GM12878 (cell line): Measurements from ENCODE around the gene CACNA1I. TPM values are rescaled to one million over a fixed set of nuclear protein-coding genes. Genes with fewer than 3 reads are reported as not detected.

Experiments used
- ATAC-seq: fragments of 200-7000 bp; cut with Tn5 transposase; 3 replicates; pipeline ENCODE4 v1.9.1; 2020; ENCODE audit warnings: mild to moderate bottlenecking, moderate library complexity
- BruUV-seq: library from RNA; stranded (reverse); fragments of 400-500 nt; replicated peaks from 2 replicates; lab custom pipeline; 2021; lab: Mats Ljungman, UMichigan
- CTCF ChIA-PET: fragments of 300-600 bp; sonication (Branson Sonifier 250); formaldehyde crosslinking; extraction: SDS; loops from one replicate; lab custom pipeline; 2021; ENCODE audit warnings: inconsistent platforms; lab: Yijun Ruan, JAX
- POLR2A ChIA-PET: fragments of 350-600 bp; formaldehyde crosslinking; extraction: SDS; loops from one replicate; lab custom pipeline; 2021; ENCODE audit warnings: inconsistent platforms; lab: Charles Lee
- RAD21 ChIA-PET: fragments of 300-600 bp; sonication (Branson Sonifier 250); formaldehyde crosslinking; loops from one replicate; lab custom pipeline; 2023; ENCODE audit warnings: antibody characterized with exemption; ENCODE audit not compliant: unreplicated experiment; lab: Charles Lee
- SMC1A ChIA-PET: fragments of 300-600 bp; sonication (Branson Sonifier 250); formaldehyde crosslinking; loops from one replicate; lab custom pipeline; 2023; ENCODE audit not compliant: unreplicated experiment, uncharacterized antibody; lab: Charles Lee
- DNase-seq: peaks from one replicate; pipeline ENCODE4 v3.0.0-alpha.2; 2011; ENCODE audit warnings: low read depth, low spot score
- FAIRE-seq: peaks from 3 replicates; lab custom pipeline; 2011; peaks lifted over from hg19 to GRCh38; lab: Jason Lieb, UNC
- H2AFZ ChIP-seq: 2 replicates; pipeline ENCODE4 v1.6.0; 2011; ENCODE audit warnings: low read depth, low read length, control low read depth; ENCODE audit not compliant: control insufficient read depth
- H3K27ac ChIP-seq: 2 replicates; pipeline ENCODE4 v1.5.1; 2011; ENCODE audit warnings: control low read depth; ENCODE audit not compliant: control insufficient read depth, insufficient read depth
- H3K27me3 ChIP-seq, 2 experiments: replicated peaks in 1 of 2; 2 replicates each; pipeline versions ENCODE4 v1.6.0 to v1.6.1; 2011; ENCODE audit warnings: low read length in 1 of 2; ENCODE audit not compliant: control insufficient read depth in 2 of 2, insufficient read depth in 2 of 2
- H3K36me3 ChIP-seq, 2 experiments: 2 replicates each; pipeline ENCODE4 v1.5.1; 2011; ENCODE audit warnings: low read length in 1 of 2; ENCODE audit not compliant: control insufficient read depth in 2 of 2, insufficient read depth in 2 of 2
- H3K4me1 ChIP-seq: 2 replicates; pipeline ENCODE4 v1.6.1; 2011; ENCODE audit warnings: mild to moderate bottlenecking, low read length, moderate library complexity, mixed read lengths; ENCODE audit not compliant: control insufficient read depth, insufficient read depth
- H3K4me2 ChIP-seq: 2 replicates; pipeline ENCODE4 v1.6.0; 2011; ENCODE audit warnings: control low read depth; ENCODE audit not compliant: control insufficient read depth, insufficient read depth
- H3K4me3 ChIP-seq: fragments of 200-600 bp; sonication (generic); 2 replicates; pipeline ENCODE4 v1.5.1; 2016
- H3K79me2 ChIP-seq: 2 replicates; pipeline ENCODE4 v1.6.0; 2011; ENCODE audit warnings: low read length; ENCODE audit not compliant: control insufficient read depth, insufficient read depth
- H3K9ac ChIP-seq: 2 replicates; pipeline ENCODE4 v1.8.0; 2011; ENCODE audit warnings: low read length, control low read depth, mixed read lengths; ENCODE audit not compliant: control insufficient read depth, insufficient read depth
- H3K9me3 ChIP-seq: replicated peaks from 3 replicates; pipeline ENCODE4 v1.5.1; 2011; ENCODE audit warnings: mild to moderate bottlenecking, low read length; ENCODE audit not compliant: control insufficient read depth, insufficient read depth
- H4K20me1 ChIP-seq: 2 replicates; pipeline ENCODE4 v1.6.0; 2011; ENCODE audit not compliant: control insufficient read depth, insufficient read depth
- CBX3 ChIP-seq: fragments of 200-600 bp; sonication (generic); IDR thresholded peaks from 2 replicates; pipeline ENCODE4 v1.6.1; 2016; ENCODE audit warnings: low read depth, borderline replicate concordance
- CEBPB ChIP-seq, 2 experiments: fragments of 150-350 bp in 1 of 2; IDR thresholded peaks; 2 replicates each; pipeline ENCODE4 v1.6.1; 2012 to 2014; ENCODE audit warnings: low read depth in 2 of 2, low read length in 2 of 2, borderline replicate concordance in 1 of 2, inconsistent platforms in 1 of 2
- E4F1 ChIP-seq: fragments of 450-650 bp; IDR thresholded peaks from 2 replicates; pipeline ENCODE4 v1.6.1; 2018; ENCODE audit warnings: borderline replicate concordance, mild to moderate bottlenecking; ENCODE audit not compliant: partially characterized antibody
- ETV6 ChIP-seq, 2 experiments: fragments of 450-650 bp in 1 of 2; IDR thresholded peaks in 1 of 2; conservative IDR thresholded peaks in 1 of 2; 2 replicates each; pipeline ENCODE4 v1.6.1; 2014; ENCODE audit warnings: antibody characterized with exemption in 1 of 2, borderline replicate concordance in 1 of 2, low read depth in 1 of 2, mild to moderate bottlenecking in 1 of 2, moderate library complexity in 1 of 2
- KAT2A ChIP-seq: conservative IDR thresholded peaks from 2 replicates; pipeline ENCODE4 v1.6.1; 2011; ENCODE audit warnings: low read depth, low read length; ENCODE audit not compliant: control insufficient read depth
- RAD51 ChIP-seq: fragments of 450-650 bp; IDR thresholded peaks from 2 replicates; pipeline ENCODE4 v1.6.1; 2016; ENCODE audit warnings: moderate library complexity, mild to moderate bottlenecking, inconsistent platforms
- TCF3 ChIP-seq: IDR thresholded peaks from 2 replicates; pipeline ENCODE4 v1.6.1; 2012; ENCODE audit warnings: low read depth, mild to moderate bottlenecking, low read length, borderline replicate concordance; ENCODE audit not compliant: insufficient read depth
- WRNIP1 ChIP-seq: IDR thresholded peaks from 2 replicates; pipeline ENCODE4 v1.6.1; 2011; ENCODE audit warnings: low read depth, low read length, improper control_type of control experiment, borderline replicate concordance
- ZBED1 ChIP-seq: IDR thresholded peaks from 2 replicates; pipeline ENCODE4 v1.6.1; 2016; ENCODE audit warnings: borderline replicate concordance
- ZSCAN29 ChIP-seq: fragments of 450-650 bp; IDR thresholded peaks from 2 replicates; pipeline ENCODE4 v1.6.1; 2017; ENCODE audit warnings: mild to moderate bottlenecking, moderate library complexity
- WGBS: methylation state at CpG from one replicate; pipeline ENCODE4 v1.1.6; 2016; ENCODE audit warnings: low lambda C conversion rate; ENCODE audit not compliant: insufficient replicate concordance, insufficient coverage; ENCODE audit errors: missing lambda C conversion rate; 5-methylcytosine and 5-hydroxymethylcytosine counted together
- in situ Hi-C: fragments of 300-500 bp; cut with MboI; formaldehyde crosslinking; loops from 9 replicates; pipeline ENCODE4 v1.14.3; 2018; ENCODE audit warnings: mixed read lengths
- intact Hi-C: fragments of 100-400 bp; cut with micrococcal nuclease; formaldehyde crosslinking; loops from one replicate; pipeline ENCODE4 v1.14.2; 2022; ENCODE audit not compliant: unreplicated experiment
- polyA plus RNA-seq, 11 experiments: library from polyadenylated mRNA; depleted of rRNA in 4 of 11; unstranded in 6 of 11; stranded (reverse) in 5 of 11; fragments of >200 nt; fragmentation: Nextera tagmentation in 4 of 11; fragmentation: Illumina TruSeq in 1 of 11; extraction: Ambion mirVana in 4 of 11; extraction: Trizol in 1 of 11; gene quantifications; 1 replicate in 1 of 11; 2 replicates in 10 of 11; pipeline versions ENCODE4 v1.2.1 to v1.2.3, GENCODE V29; 2011 to 2016; ENCODE audit warnings: inconsistent platforms in 2 of 11, missing spikeins in 2 of 11, low read depth in 1 of 11
- total RNA-seq, 4 experiments: library from RNA; depleted of rRNA in 3 of 4; stranded (reverse); fragments of >200 nt in 3 of 4; fragmentation: Illumina TruSeq in 1 of 4; extraction: Trizol in 1 of 4; gene quantifications; 2 replicates each; pipeline versions ENCODE4 v1.2.1 to v1.2.3, GENCODE V29; 2013 to 2021

The CACNA1I gene
- total and polyA plus RNA-seq, 10 of the 15 experiments (the other 5 are each of a cell fraction or from before 2014, with no cell fraction given): 0.01 to 0.03 TPM; not detected in 8

GRCh38 chr22:39535357-39535725 lies 35.2 kb upstream of the CACNA1I start:
- 40% methylated on average over 10 of the region's 13 CpGs for WGBS
- Histone ChIP-seq H3K4me2 (no peak overlapping the region), H3K4me3 (no peak overlapping the region), H3K9me3 (no peaks in the 10 kb centered on the region), H3K27ac (no peak overlapping the region), H3K9ac (no peak overlapping the region), H3K36me3 (peaks cover 0 to under 1% of the 10 kb centered on the region in 2 experiments; a peak in 1 of 4 replicates), H2AFZ (no peak overlapping the region), H3K27me3 (no peaks in the 10 kb centered on the region), H3K4me1 (peaks cover 8% of the 10 kb centered on the region), H3K79me2 (peaks cover 22% of the 10 kb centered on the region), H4K20me1 (no peaks in the 10 kb centered on the region)
- DNase-seq: no peak
- no peak for FAIRE-seq
- intact Hi-C loops: loop anchor here (5.0 kb wide), 1 partner anchor 487 kb away; no protein-coding TSS in a partner anchor
- no peak for ATAC-seq
- POLR2A ChIA-PET: no interaction called here
- BruUV-seq: no TSS peak
- no peak for TF ChIP-seq E4F1
- no peak for TF ChIP-seq ETV6 (conservative IDR thresholded peaks at IDR 0.05 in 1 of 2, IDR thresholded peaks at IDR 0.05 in 1 of 2; ENCODE audit: borderline replicate concordance in 1 of 2, low read depth in 1 of 2)
- no peak for TF ChIP-seq ZSCAN29
- TF ChIP-seq CEBPB (IDR thresholded peaks at IDR 0.05; ENCODE audit: borderline replicate concordance in 1 of 2, low read depth in 2 of 2, low read length in 2 of 2): no peak
- no peak for TF ChIP-seq CBX3
- no peak for TF ChIP-seq WRNIP1
- no peak for TF ChIP-seq RAD51
- no peak for TF ChIP-seq KAT2A
- TF ChIP-seq TCF3: no peak
- no peak for TF ChIP-seq ZBED1
- RAD21 ChIA-PET: interaction anchor here (1.1 to 5.5 kb wide), 3 partner anchors 489 to 501 kb away, joined by 3 to 48 read pairs (median 5); no protein-coding TSS in a partner anchor
- in situ Hi-C loops: loop anchor here (5.0 kb wide), 1 partner anchor 812 kb away; the partner anchor contains the start of gene ADSL
- SMC1A ChIA-PET: interaction anchor here (1.4 to 6.2 kb wide), 2 partner anchors 489 to 502 kb away, joined by 3 to 31 read pairs; no protein-coding TSS in a partner anchor
- CTCF ChIA-PET: interaction anchor here (0.7 to 17.8 kb wide), 13 partner anchors 39 to 914 kb away, joined by 3 to 372 read pairs (median 5); partner anchors contain the start of gene MIEF1
